Endothelial cell of umbilical vein (primary cell): ENCODE data around the gene NRXN3. TPM values are rescaled to one million over a fixed set of nuclear protein-coding genes. Genes with fewer than 3 reads are reported as not detected.

Experiments
- BruUV-seq: library from RNA; stranded (reverse); fragments of 400-500 nt; replicated peaks from 2 replicates; lab custom pipeline; 2021; lab: Mats Ljungman, UMichigan
- CTCF ChIA-PET: fragments of 300-600, 350-600 bp; sonication (Branson Sonifier 250); formaldehyde crosslinking; loops from one replicate; lab custom pipeline; 2021; ENCODE audit warnings: antibody characterized with exemption, inconsistent platforms; lab: Charles Lee
- POLR2A ChIA-PET: fragments of 300-600, 350-600 bp; sonication (Branson Sonifier 250); formaldehyde crosslinking; loops from one replicate; lab custom pipeline; 2021; ENCODE audit warnings: antibody characterized with exemption, inconsistent platforms; lab: Charles Lee
- DNase-seq: peaks from one replicate; pipeline ENCODE4 v3.0.0-alpha.2; 2011; ENCODE audit warnings: low read depth, low spot score
- FAIRE-seq: peaks from 2 replicates; lab custom pipeline; 2011; peaks lifted over from hg19 to GRCh38; lab: Jason Lieb, UNC
- H2AFZ ChIP-seq: 2 replicates; pipeline ENCODE4 v1.6.0; 2012; ENCODE audit warnings: low read depth, low read length, control low read depth, inconsistent platforms
- H3K27ac ChIP-seq: 2 replicates; pipeline ENCODE4 v1.5.1; 2011; ENCODE audit warnings: low read depth, mild to moderate bottlenecking, control low read depth, low read length, moderate library complexity; ENCODE audit not compliant: insufficient read depth
- H3K27me3 ChIP-seq, 2 experiments: 2 replicates each; pipeline versions ENCODE4 v1.6.0 to v1.6.1; 2011; ENCODE audit warnings: low read length in 2 of 2, mixed read lengths in 1 of 2; ENCODE audit not compliant: control insufficient read depth in 2 of 2, insufficient read depth in 2 of 2
- H3K36me3 ChIP-seq, 2 experiments: 2 replicates in 1 of 2; 3 replicates in 1 of 2; pipeline ENCODE4 v1.5.1; 2011; ENCODE audit warnings: low read length in 2 of 2, mild to moderate bottlenecking in 1 of 2, moderate library complexity in 1 of 2; ENCODE audit not compliant: control insufficient read depth in 2 of 2, insufficient read depth in 2 of 2; ENCODE audit errors: extremely low read depth in 1 of 2
- H3K4me1 ChIP-seq: 3 replicates; pipeline ENCODE4 v1.5.1; 2011; ENCODE audit warnings: mild to moderate bottlenecking, low read length; ENCODE audit not compliant: control insufficient read depth, insufficient read depth; ENCODE audit errors: extremely low read depth
- H3K4me2 ChIP-seq: 2 replicates; pipeline ENCODE4 v1.6.1; 2011; ENCODE audit warnings: low read length, control low read depth, mixed read lengths; ENCODE audit not compliant: insufficient read depth
- H3K4me3 ChIP-seq, 3 experiments: fragments of 200-600 bp in 1 of 3; sonication (generic), shearing (Covaris generic) in 1 of 3; replicated peaks in 1 of 3; 2 replicates each; pipeline ENCODE4 v1.5.1; 2011 to 2016; ENCODE audit warnings: control low read depth in 3 of 3, low read length in 3 of 3, mild to moderate bottlenecking in 2 of 3, inconsistent platforms in 1 of 3, low read depth in 1 of 3, moderate library complexity in 1 of 3; ENCODE audit not compliant: insufficient read depth in 1 of 3
- H3K79me2 ChIP-seq: 2 replicates; pipeline ENCODE4 v1.6.0; 2012; ENCODE audit warnings: low read length, inconsistent platforms; ENCODE audit not compliant: control insufficient read depth, insufficient read depth
- H3K9ac ChIP-seq: replicated peaks from 2 replicates; pipeline ENCODE3; 2011; ENCODE audit warnings: low read length, control low read depth; ENCODE audit not compliant: insufficient read depth; ENCODE audit errors: extremely low read depth
- H3K9me1 ChIP-seq: replicated peaks from 3 replicates; pipeline ENCODE4 v1.6.0; 2011; ENCODE audit warnings: mild to moderate bottlenecking, low read length; ENCODE audit not compliant: control insufficient read depth, insufficient read depth; ENCODE audit errors: extremely low read depth
- H3K9me3 ChIP-seq: replicated peaks from 2 replicates; pipeline ENCODE4 v1.5.1; 2012; ENCODE audit warnings: low read length, inconsistent platforms; ENCODE audit not compliant: control insufficient read depth, insufficient read depth
- H4K20me1 ChIP-seq: replicated peaks from 2 replicates; pipeline ENCODE3; 2011; ENCODE audit warnings: mild to moderate bottlenecking, low read length; ENCODE audit not compliant: control insufficient read depth, insufficient read depth; ENCODE audit errors: extremely low read depth
- EZH2 ChIP-seq: IDR thresholded peaks from 2 replicates; pipeline ENCODE4 v1.6.1; 2012; ENCODE audit warnings: borderline replicate concordance, low read depth, mild to moderate bottlenecking, moderate library complexity, low read length, inconsistent platforms; ENCODE audit not compliant: severe bottlenecking
- FOS ChIP-seq: IDR thresholded peaks from 2 replicates; pipeline ENCODE4 v1.6.1; 2011; ENCODE audit warnings: mild to moderate bottlenecking, low read length, moderate library complexity, borderline replicate concordance; ENCODE audit not compliant: insufficient read depth
- GATA2 ChIP-seq: IDR thresholded peaks from 2 replicates; pipeline ENCODE4 v1.7.0; 2011; ENCODE audit warnings: low read depth, mild to moderate bottlenecking, moderate library complexity, mixed read lengths, low read length; ENCODE audit not compliant: insufficient read length, insufficient read depth
- JUN ChIP-seq: IDR thresholded peaks from 2 replicates; pipeline ENCODE4 v1.6.1; 2011; ENCODE audit warnings: borderline replicate concordance, low read depth; ENCODE audit not compliant: insufficient read length, insufficient read depth
- MYC ChIP-seq: IDR thresholded peaks from one replicate; pipeline ENCODE4 v1.6.1; 2011; ENCODE audit warnings: mild to moderate bottlenecking, low read depth, low read length
- POLR2A ChIP-seq: IDR thresholded peaks from 2 replicates; pipeline ENCODE4 v1.6.1; 2012; ENCODE audit warnings: low read depth, mild to moderate bottlenecking, control low read depth, low read length
- POLR2AphosphoS5 ChIP-seq: IDR thresholded peaks from 2 replicates; pipeline ENCODE4 v1.6.1; 2012; ENCODE audit warnings: low read depth, mild to moderate bottlenecking, control low read depth, low read length, moderate library complexity; ENCODE audit not compliant: insufficient read depth
- dilution Hi-C: fragments of 300-500 bp; cut with MboI; formaldehyde crosslinking; loops from one replicate; pipeline ENCODE4 v1.15.0; 2019; ENCODE audit warnings: low sequenced_read_pairs; ENCODE audit not compliant: extremely low pct_ligation_motif_present
- intact Hi-C: fragments of 100-400 bp; cut with micrococcal nuclease; formaldehyde crosslinking; loops from one replicate; pipeline ENCODE4 v1.10.0; 2022
- polyA plus RNA-seq, 4 experiments: library from polyadenylated mRNA; depleted of rRNA in 3 of 4; stranded (reverse) in 3 of 4; unstranded in 1 of 4; fragments of >200 nt; gene quantifications; 2 replicates each; pipeline versions ENCODE4 v1.2.1 to v1.2.3, GENCODE V29; 2011 to 2012; ENCODE audit warnings: missing spikeins in 1 of 4
- total RNA-seq: library from RNA; stranded (reverse); gene quantifications from 2 replicates; pipeline ENCODE4 v1.2.3, GENCODE V29; 2021
- TF ChIP-seq, protein P1 (sequence below), 2 donors: IDR thresholded peaks; 1 replicate in 1 of 2; 2 replicates in 1 of 2; pipeline ENCODE4 v1.5.1; 2011; ENCODE audit warnings: low read length in 2 of 2, mild to moderate bottlenecking in 2 of 2, moderate library complexity in 2 of 2, control low read depth in 1 of 2, inconsistent platforms in 1 of 2, low read depth in 1 of 2; ENCODE audit not compliant: insufficient read depth in 1 of 2; ENCODE audit errors: extremely low read depth in 1 of 2
- TF ChIP-seq, protein P2 (sequence below): IDR thresholded peaks from 2 replicates; pipeline ENCODE4 v1.6.1; 2011; ENCODE audit not compliant: insufficient read depth, insufficient read length

Gene NRXN3
- total and polyA plus RNA-seq, 2 donors (not counting 3 experiments of a cell fraction or from before 2014, with no cell fraction given), result 0.72 to 4.2 TPM

DNA sequence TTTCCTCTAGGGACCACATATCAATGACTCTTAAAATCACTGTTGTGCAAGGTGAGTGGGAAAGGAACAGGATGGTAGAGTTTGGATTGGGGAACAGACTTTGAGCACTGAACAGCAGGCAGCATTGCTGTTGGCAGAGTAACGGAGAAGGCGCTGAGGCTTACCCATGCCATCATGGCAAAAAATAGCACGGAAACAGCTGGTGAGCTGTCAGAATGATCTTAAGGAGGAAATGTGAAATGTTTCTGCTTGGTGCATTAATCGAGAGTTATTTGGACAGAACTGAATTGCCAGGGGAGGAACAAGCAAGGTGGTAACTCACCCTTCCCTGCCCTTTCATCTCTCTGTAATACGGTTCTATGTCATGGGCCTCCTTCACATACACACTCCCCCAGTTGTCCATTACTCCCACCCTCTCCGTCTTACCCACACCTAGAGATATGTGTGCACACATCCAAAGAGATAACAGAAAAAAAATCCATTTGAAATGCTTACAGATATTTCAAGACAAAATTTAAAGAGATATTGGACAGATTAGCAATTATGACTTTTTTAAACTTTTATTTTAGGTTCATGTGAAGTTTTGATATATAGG lies 1468.6 kb downstream of the NRXN3 start:
- H2AFZ ChIP-seq, result no peak overlapping the region
- H3K27me3 ChIP-seq, result no peaks in the 10 kb centered on the region
- intact Hi-C loops, result no loop called here
- no peaks in the 10 kb centered on the region for H3K4me1 ChIP-seq
- no peak overlapping the region for H3K9ac ChIP-seq
- no peaks in the 10 kb centered on the region for H3K36me3 ChIP-seq
- dilution Hi-C loops, result no loop called here
- peaks cover 4% of the 10 kb centered on the region for H3K9me3 ChIP-seq
- no peak overlapping the region for H3K27ac ChIP-seq
- ChIA-PET POLR2A (no interaction called here), CTCF (no interaction called here)
- no peaks in the 10 kb centered on the region for H4K20me1 ChIP-seq
- H3K4me2 ChIP-seq, result no peak overlapping the region
- BruUV-seq, result no TSS peak
- no peaks in the 10 kb centered on the region for H3K79me2 ChIP-seq
- TF ChIP-seq GATA2 (no peak), MYC (no peak), FOS (no peak), EZH2 (no peak), POLR2AphosphoS5 (no peak), POLR2A (no peak), JUN (no peak)
- TF ChIP-seq, protein P1, sequence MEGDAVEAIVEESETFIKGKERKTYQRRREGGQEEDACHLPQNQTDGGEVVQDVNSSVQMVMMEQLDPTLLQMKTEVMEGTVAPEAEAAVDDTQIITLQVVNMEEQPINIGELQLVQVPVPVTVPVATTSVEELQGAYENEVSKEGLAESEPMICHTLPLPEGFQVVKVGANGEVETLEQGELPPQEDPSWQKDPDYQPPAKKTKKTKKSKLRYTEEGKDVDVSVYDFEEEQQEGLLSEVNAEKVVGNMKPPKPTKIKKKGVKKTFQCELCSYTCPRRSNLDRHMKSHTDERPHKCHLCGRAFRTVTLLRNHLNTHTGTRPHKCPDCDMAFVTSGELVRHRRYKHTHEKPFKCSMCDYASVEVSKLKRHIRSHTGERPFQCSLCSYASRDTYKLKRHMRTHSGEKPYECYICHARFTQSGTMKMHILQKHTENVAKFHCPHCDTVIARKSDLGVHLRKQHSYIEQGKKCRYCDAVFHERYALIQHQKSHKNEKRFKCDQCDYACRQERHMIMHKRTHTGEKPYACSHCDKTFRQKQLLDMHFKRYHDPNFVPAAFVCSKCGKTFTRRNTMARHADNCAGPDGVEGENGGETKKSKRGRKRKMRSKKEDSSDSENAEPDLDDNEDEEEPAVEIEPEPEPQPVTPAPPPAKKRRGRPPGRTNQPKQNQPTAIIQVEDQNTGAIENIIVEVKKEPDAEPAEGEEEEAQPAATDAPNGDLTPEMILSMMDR (IDR thresholded peaks at IDR 0.05; ENCODE audit: extremely low read depth in 1 of 2, insufficient read depth in 1 of 2, low read depth in 1 of 2, low read length in 2 of 2), result no peak
- TF ChIP-seq, protein P2, sequence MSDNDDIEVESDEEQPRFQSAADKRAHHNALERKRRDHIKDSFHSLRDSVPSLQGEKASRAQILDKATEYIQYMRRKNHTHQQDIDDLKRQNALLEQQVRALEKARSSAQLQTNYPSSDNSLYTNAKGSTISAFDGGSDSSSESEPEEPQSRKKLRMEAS, result no peak
- no peaks in the 10 kb centered on the region for H3K9me1 ChIP-seq
- FAIRE-seq, result no peak
- no peak for DNase-seq
- no peak overlapping the region for H3K4me3 ChIP-seq
